Esophagus (tissue), 2 donors: ENCODE results near the gene GNG10. TPM values are rescaled to one million over a fixed set of nuclear protein-coding genes. Genes with fewer than 3 reads are reported as not detected.
"Not testable (repeated sequence)": the region's sequence is repeated elsewhere in the genome, so short reads cannot be mapped to it uniquely, and the experiment has no call there.

ENCODE experiments used
- H3K27ac ChIP-seq, 2 donors: one replicate each; pipeline ENCODE4 v1.5.1; 2013; ENCODE audit warnings: low read depth in 2 of 2, mild to moderate bottlenecking in 2 of 2, inconsistent platforms in 1 of 2, low read length in 1 of 2, moderate library complexity in 1 of 2
- H3K27me3 ChIP-seq, 2 donors: one replicate each; pipeline ENCODE4 v1.6.1; 2013; ENCODE audit warnings: low read length in 2 of 2, control low read depth in 1 of 2, mild to moderate bottlenecking in 1 of 2; ENCODE audit not compliant: insufficient read depth in 2 of 2, control insufficient read depth in 1 of 2
- H3K36me3 ChIP-seq, 2 donors: one replicate each; pipeline ENCODE4 v1.6.1; 2013; ENCODE audit warnings: low read length in 1 of 2; ENCODE audit not compliant: control insufficient read depth in 2 of 2, insufficient read depth in 2 of 2
- H3K4me1 ChIP-seq, 2 donors: one replicate each; pipeline ENCODE4 v1.6.1; 2013; ENCODE audit warnings: low read length in 1 of 2; ENCODE audit not compliant: control insufficient read depth in 2 of 2, insufficient read depth in 2 of 2
- H3K4me3 ChIP-seq, 2 donors: one replicate each; pipeline ENCODE4 v1.5.1; 2013; ENCODE audit warnings: low read length in 2 of 2, mild to moderate bottlenecking in 2 of 2, low read depth in 1 of 2, moderate library complexity in 1 of 2
- H3K9me3 ChIP-seq, 2 donors: one replicate each; pipeline ENCODE4 v1.6.1; 2013; ENCODE audit warnings: mild to moderate bottlenecking in 2 of 2, low read depth in 1 of 2, low read length in 1 of 2, moderate library complexity in 1 of 2; ENCODE audit not compliant: control insufficient read depth in 2 of 2, insufficient read depth in 1 of 2
- WGBS, 2 donors: extraction: QIAGEN DNeasy Blood & Tissue Kit; methylation state at CpG; one replicate each; pipeline ENCODE4 v1.1.7; 2013; 5-methylcytosine and 5-hydroxymethylcytosine counted together
- polyA plus RNA-seq, 2 donors: library from polyadenylated mRNA; stranded (reverse); fragments of 200-250 nt; gene quantifications; one replicate each; pipeline ENCODE4 v1.2.3, GENCODE V29; 2013
- donor health status: healthy with polysubstance abuse.
- donor health status: Bipolar disorder and iron deficiency.

GNG10 gene
- polyA plus RNA-seq, 2 donors, result 12.4 to 13.9 TPM

DNA sequence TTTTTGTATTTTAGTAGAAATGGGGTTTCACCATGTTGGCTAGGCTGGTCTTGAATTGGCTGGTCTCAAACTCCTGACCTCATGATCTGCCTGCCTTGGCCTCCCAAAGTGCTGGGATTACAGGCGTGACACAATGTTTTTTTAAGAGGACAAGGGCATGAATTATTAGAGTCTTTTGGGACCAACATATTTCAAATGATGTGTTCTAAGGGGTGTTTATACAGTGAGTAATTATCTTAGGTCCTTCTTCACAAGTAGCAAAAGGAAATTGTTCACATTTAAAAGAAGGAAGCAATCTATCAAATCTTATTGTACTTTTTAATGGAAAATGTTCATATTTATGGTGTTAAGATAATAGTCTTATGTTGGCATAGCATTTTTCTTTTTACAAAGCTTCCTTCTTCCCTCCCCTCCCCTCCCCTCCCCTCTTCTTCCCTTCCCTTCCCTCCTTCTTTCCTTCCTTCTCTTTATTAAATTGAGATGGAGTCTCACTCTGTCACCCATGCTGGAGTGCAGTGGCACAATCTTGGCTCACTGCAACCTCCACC, 6.7 kb downstream of the GNG10 start:
- H3K27ac ChIP-seq, result no peak overlapping the region
- no peaks in the 10 kb centered on the region for H3K27me3 ChIP-seq
- H3K4me1 ChIP-seq, result peaks cover 0 to 3% of the 10 kb centered on the region in 2 donors
- H3K4me3 ChIP-seq, result no peak overlapping the region
- H3K9me3 ChIP-seq, result no peaks in the 10 kb centered on the region
- 68 to 95% methylated on average over 1 of the region's 1 CpG for WGBS, 2 donors
- peaks cover 0 to 3% of the 10 kb centered on the region in 2 donors for H3K36me3 ChIP-seq

DNA sequence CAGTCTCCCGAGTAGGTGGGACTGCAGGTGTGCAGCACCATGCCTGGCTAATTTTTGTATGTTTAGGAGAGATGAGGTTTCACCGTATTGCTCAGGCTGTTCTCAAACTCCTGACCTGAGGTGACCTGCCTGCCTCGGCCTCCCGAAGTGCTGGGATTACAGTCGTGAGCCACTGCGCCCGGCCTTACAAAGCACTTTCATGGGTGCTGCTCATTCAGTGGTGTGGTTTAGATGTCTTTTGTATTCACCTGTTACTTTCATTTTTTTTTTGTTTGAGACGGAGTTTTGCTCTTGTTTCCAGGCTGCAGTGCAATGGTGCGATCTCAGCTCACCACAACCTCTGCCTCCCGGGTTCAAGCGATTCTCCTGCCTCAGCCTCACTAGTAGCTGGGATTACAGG, 7.2 kb downstream of the GNG10 start:
- not testable (repeated sequence) for H3K4me1 ChIP-seq, H3K27ac ChIP-seq, H3K4me3 ChIP-seq, H3K9me3 ChIP-seq, H3K36me3 ChIP-seq, H3K27me3 ChIP-seq
- WGBS, 2 donors, result 90 to 96% methylated on average over 11 of the region's 11 CpGs

GRCh38 chr9:111674319-111674718, 12.9 kb downstream of the GNG10 start:
- Histone ChIP-seq H3K27ac (no peak overlapping the region), H3K27me3 (no peaks in the 10 kb centered on the region), H3K4me3 (no peak overlapping the region), H3K4me1 (no peaks in the 10 kb centered on the region), H3K36me3 (no peaks in the 10 kb centered on the region), H3K9me3 (no peaks in the 10 kb centered on the region)
- WGBS, 2 donors, result 92 to 98% methylated on average over 2 of the region's 2 CpGs

GRCh38 chr9:111676116-111676515, 14.7 kb downstream of the GNG10 start:
- Histone ChIP-seq H3K27me3 (no peaks in the 10 kb centered on the region), H3K27ac (no peak overlapping the region), H3K4me1 (no peaks in the 10 kb centered on the region), H3K4me3 (no peak overlapping the region), H3K36me3 (no peaks in the 10 kb centered on the region), H3K9me3 (no peaks in the 10 kb centered on the region)
- 96 to 97% methylated on average over 3 of the region's 3 CpGs for WGBS, 2 donors

DNA sequence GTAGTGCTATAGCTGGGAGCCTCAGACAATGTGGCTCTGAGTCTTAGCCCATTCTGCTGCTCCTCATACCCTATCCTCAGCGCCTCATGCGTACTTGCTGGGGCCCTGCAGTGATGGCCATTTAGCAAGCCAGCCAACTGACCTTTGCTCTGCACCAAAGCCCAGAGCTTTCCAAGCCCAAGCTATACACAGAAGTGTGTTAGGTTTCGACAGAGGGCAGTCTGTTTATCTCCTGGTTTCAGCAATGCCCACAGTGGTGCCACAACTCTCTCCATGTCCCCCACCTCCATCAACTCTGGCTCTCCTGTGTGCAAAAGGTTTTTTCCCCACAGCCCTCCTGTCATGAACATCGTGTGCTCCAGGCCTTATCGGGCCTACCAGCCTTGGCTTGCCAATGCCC, 16.9 kb downstream of the GNG10 start:
- H3K27ac ChIP-seq, result no peak overlapping the region
- no peaks in the 10 kb centered on the region for H3K27me3 ChIP-seq
- no peaks in the 10 kb centered on the region for H3K4me1 ChIP-seq
- no peak overlapping the region for H3K4me3 ChIP-seq
- no peaks in the 10 kb centered on the region for H3K36me3 ChIP-seq
- 95 to 96% methylated on average over 5 of the region's 5 CpGs for WGBS, 2 donors
- H3K9me3 ChIP-seq, result no peaks in the 10 kb centered on the region

DNA sequence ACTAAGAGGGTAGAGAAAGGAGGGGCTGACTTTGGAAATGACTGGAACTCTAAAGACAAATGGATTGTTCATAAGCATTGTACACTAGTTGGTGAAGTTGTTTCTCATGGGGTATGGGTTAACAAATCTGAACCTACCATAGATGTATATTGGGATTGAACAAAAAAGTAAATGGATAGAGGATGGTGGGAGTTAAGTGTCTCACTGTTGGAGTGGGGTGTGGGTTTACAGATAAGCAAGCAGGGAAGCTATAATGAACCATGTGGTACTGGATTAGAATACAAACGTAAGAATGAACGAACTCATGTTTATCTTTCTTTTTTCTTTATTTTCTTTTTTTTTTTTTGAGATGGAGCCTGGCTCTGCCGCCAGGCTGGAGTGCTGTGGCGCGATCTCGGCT, 17.8 kb downstream of the GNG10 start:
- 94 to 97% methylated on average over 6 of the region's 6 CpGs for WGBS, 2 donors
- no peaks in the 10 kb centered on the region for H3K4me1 ChIP-seq
- H3K27me3 ChIP-seq, result no peaks in the 10 kb centered on the region
- no peak overlapping the region for H3K4me3 ChIP-seq
- H3K27ac ChIP-seq, result no peak overlapping the region
- H3K9me3 ChIP-seq, result no peaks in the 10 kb centered on the region
- no peaks in the 10 kb centered on the region for H3K36me3 ChIP-seq

- H3K27ac ChIP-seq, result no peak overlapping the region
- no peaks in the 10 kb centered on the region for H3K9me3 ChIP-seq
- 99 to 100% methylated on average over 1 of the region's 1 CpG for WGBS, 2 donors
- no peaks in the 10 kb centered on the region for H3K36me3 ChIP-seq
- no peak overlapping the region for H3K4me3 ChIP-seq
- H3K4me1 ChIP-seq, result no peaks in the 10 kb centered on the region
- no peaks in the 10 kb centered on the region for H3K27me3 ChIP-seq
Observed at GRCh38 chr9:111683392-111683791, 22.0 kb downstream of the GNG10 start.

- Histone ChIP-seq H3K27me3 (no peaks in the 10 kb centered on the region), H3K9me3 (no peaks in the 10 kb centered on the region), H3K27ac (no peak overlapping the region), H3K4me3 (no peak overlapping the region), H3K4me1 (no peaks in the 10 kb centered on the region), H3K36me3 (no peaks in the 10 kb centered on the region)
- 47 to 49% methylated on average over 5 of the region's 5 CpGs for WGBS, 2 donors
Observed at GRCh38 chr9:111691672-111692329, 30.4 kb downstream of the GNG10 start.

DNA sequence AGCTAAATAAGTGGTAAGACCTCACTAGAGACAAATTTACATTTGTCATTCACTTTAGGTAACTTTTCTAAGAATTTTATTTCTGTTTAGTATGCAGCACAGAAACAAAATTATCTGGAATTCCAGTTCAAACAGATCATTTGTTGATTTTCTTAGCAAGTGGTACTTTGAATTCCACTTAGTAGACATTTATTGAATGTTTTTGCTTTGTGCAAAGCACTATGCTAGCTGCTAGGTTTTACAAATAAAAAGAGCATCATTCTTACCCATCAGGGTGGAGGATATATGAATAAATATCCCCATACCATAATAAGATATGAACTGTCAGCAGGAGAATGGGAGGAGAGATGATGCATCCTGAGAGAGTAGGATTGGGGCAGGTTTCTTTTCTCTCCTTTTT, 35.4 kb downstream of the GNG10 start:
- no peaks in the 10 kb centered on the region for H3K9me3 ChIP-seq
- no peaks in the 10 kb centered on the region for H3K4me1 ChIP-seq
- no peak overlapping the region for H3K27ac ChIP-seq
- no peaks in the 10 kb centered on the region for H3K27me3 ChIP-seq
- H3K4me3 ChIP-seq, result no peak overlapping the region
- no peaks in the 10 kb centered on the region for H3K36me3 ChIP-seq

DNA sequence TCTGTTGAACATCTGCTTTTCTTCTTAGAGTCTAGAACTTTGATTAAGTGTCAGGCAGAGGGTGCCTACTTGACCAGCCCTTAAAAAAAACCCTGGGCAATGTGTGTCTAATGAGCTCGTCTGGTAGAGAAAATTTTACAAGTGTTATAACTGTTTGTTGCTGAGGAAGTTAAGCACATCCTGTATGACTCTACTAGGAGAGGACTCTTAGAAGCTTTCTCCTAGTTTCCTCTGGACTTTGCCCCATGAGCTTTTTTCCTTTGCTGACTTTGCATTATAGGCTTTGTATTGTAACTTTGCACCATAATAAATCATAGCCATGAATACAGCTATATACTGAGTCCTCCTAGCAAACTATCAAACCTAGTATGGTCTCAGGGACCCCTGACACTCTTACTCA, 39.4 kb downstream of the GNG10 start:
- WGBS, 2 donors, result 71% methylated on average over 1 of the region's 1 CpG
- Histone ChIP-seq H3K4me1 (no peaks in the 10 kb centered on the region), H3K27ac (no peak overlapping the region), H3K4me3 (no peak overlapping the region), H3K27me3 (no peaks in the 10 kb centered on the region), H3K9me3 (no peaks in the 10 kb centered on the region), H3K36me3 (no peaks in the 10 kb centered on the region)
